DND-41 (cell line): ENCODE measurements around the gene MBD6.

Experiments used
- EZH2 ChIP-seq: IDR thresholded peaks from 3 replicates; pipeline ENCODE4 v1.6.1; 2012; ENCODE audit warnings: borderline replicate concordance, low read depth, mild to moderate bottlenecking, moderate library complexity, low read length, inconsistent platforms; ENCODE audit not compliant: severe bottlenecking
- TF ChIP-seq, protein P1 (sequence below): IDR thresholded peaks from 2 replicates; pipeline ENCODE4 v1.5.1; 2012; ENCODE audit warnings: borderline replicate concordance, low read length, moderate library complexity, mild to moderate bottlenecking; ENCODE audit not compliant: poor library complexity, severe bottlenecking; ENCODE audit errors: extremely low read depth

DNA sequence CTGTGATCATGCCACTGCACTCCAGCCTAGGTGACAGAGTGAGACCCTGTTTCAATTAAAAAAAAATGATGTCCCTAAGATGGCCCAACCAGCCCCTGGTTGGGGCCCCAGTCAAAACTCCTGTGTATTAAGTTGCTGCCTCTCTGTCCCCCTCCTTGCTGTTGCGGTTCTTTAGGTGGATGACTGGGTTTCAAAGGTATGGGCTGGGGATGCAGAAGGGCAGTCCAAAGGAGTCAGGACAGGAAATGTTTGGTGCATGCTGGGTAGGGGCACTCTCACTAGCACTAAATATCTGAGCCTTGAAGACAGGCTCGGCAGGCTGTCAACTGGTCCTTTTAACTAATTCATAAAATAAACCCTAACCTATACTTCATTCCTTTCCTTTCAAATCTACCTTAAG, 56.4 kb downstream of the MBD6 start:
- TF ChIP-seq, protein P1, sequence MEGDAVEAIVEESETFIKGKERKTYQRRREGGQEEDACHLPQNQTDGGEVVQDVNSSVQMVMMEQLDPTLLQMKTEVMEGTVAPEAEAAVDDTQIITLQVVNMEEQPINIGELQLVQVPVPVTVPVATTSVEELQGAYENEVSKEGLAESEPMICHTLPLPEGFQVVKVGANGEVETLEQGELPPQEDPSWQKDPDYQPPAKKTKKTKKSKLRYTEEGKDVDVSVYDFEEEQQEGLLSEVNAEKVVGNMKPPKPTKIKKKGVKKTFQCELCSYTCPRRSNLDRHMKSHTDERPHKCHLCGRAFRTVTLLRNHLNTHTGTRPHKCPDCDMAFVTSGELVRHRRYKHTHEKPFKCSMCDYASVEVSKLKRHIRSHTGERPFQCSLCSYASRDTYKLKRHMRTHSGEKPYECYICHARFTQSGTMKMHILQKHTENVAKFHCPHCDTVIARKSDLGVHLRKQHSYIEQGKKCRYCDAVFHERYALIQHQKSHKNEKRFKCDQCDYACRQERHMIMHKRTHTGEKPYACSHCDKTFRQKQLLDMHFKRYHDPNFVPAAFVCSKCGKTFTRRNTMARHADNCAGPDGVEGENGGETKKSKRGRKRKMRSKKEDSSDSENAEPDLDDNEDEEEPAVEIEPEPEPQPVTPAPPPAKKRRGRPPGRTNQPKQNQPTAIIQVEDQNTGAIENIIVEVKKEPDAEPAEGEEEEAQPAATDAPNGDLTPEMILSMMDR, result no peak
- TF ChIP-seq EZH2, result no peak
